ENCODE measurements around the gene CCL13.
"Not testable (repeated sequence)": the region's sequence is repeated elsewhere in the genome, so short reads cannot be mapped to it uniquely, and the experiment has no call there.

CCL13 gene

GRCh38 chr17:34356194-34356593 is at the start of gene CCL13:
CCL13 (plus strand) TSS chr17:34356480; CDS start chr17:34356527, 47 bp downstream.
- Mint-ChIP-seq H3K9me3 (peaks cover 3% of the 10 kb centered on the region), H3K27me3 (peaks cover 4% of the 10 kb centered on the region), H3K4me1 (no peaks in the 10 kb centered on the region), H3K4me3 (no peak within 1 kb of the TSS), H3K27ac (no peak within 1 kb of the TSS), H3K36me3 (no peaks in the 10 kb centered on the region)

GRCh38 chr17:34307110-34307509 is 49.2 kb upstream of the CCL13 start:
- H3K4me3 Mint-ChIP-seq: no peak overlapping the region
- no peaks in the 10 kb centered on the region for H3K4me1 Mint-ChIP-seq
- H3K9me3 Mint-ChIP-seq: no peaks in the 10 kb centered on the region
- peaks cover 4% of the 10 kb centered on the region for H3K27me3 Mint-ChIP-seq
- H3K27ac Mint-ChIP-seq: no peak overlapping the region
- no peaks in the 10 kb centered on the region for H3K36me3 Mint-ChIP-seq

- Mint-ChIP-seq H3K9me3 (no peaks in the 10 kb centered on the region), H3K4me1 (no peaks in the 10 kb centered on the region), H3K4me3 (no peak overlapping the region), H3K36me3 (no peaks in the 10 kb centered on the region), H3K27me3 (peaks cover 4% of the 10 kb centered on the region), H3K27ac (no peak overlapping the region)
Observed at GRCh38 chr17:34308371-34308770, 47.9 kb upstream of the CCL13 start.

GRCh38 chr17:34311291-34311690 is 45.0 kb upstream of the CCL13 start:
- Mint-ChIP-seq H3K36me3 (no peaks in the 10 kb centered on the region), H3K4me1 (no peaks in the 10 kb centered on the region), H3K27ac (no peak overlapping the region), H3K4me3 (no peak overlapping the region), H3K9me3 (no peaks in the 10 kb centered on the region), H3K27me3 (peaks cover 6% of the 10 kb centered on the region)

GRCh38 chr17:34312080-34312479 is 44.2 kb upstream of the CCL13 start:
- H3K4me1 Mint-ChIP-seq: no peaks in the 10 kb centered on the region
- H3K9me3 Mint-ChIP-seq: no peaks in the 10 kb centered on the region
- H3K27me3 Mint-ChIP-seq: peaks cover 6% of the 10 kb centered on the region
- H3K4me3 Mint-ChIP-seq: no peak overlapping the region
- H3K27ac Mint-ChIP-seq: no peak overlapping the region
- H3K36me3 Mint-ChIP-seq: no peaks in the 10 kb centered on the region

GRCh38 chr17:34313164-34313563 is 43.1 kb upstream of the CCL13 start:
- H3K36me3 Mint-ChIP-seq: no peaks in the 10 kb centered on the region
- no peak overlapping the region for H3K27ac Mint-ChIP-seq
- no peaks in the 10 kb centered on the region for H3K9me3 Mint-ChIP-seq

GRCh38 chr17:34314279-34314678 is 42.0 kb upstream of the CCL13 start:
- H3K27me3 Mint-ChIP-seq: peaks cover 6% of the 10 kb centered on the region
- no peaks in the 10 kb centered on the region for H3K9me3 Mint-ChIP-seq
- H3K27ac Mint-ChIP-seq: no peak overlapping the region

More at GRCh38 chr17:34313164-34313563, 43.1 kb upstream of the CCL13 start:
- peaks cover 6% of the 10 kb centered on the region for H3K27me3 Mint-ChIP-seq
- no peaks in the 10 kb centered on the region for H3K4me1 Mint-ChIP-seq
- H3K4me3 Mint-ChIP-seq: no peak overlapping the region

GRCh38 chr17:34318474-34318873 is 37.8 kb upstream of the CCL13 start:
- H3K36me3 Mint-ChIP-seq: no peaks in the 10 kb centered on the region
- no peak overlapping the region for H3K4me3 Mint-ChIP-seq
- peaks cover 6% of the 10 kb centered on the region for H3K27me3 Mint-ChIP-seq
- no peaks in the 10 kb centered on the region for H3K9me3 Mint-ChIP-seq
- no peak overlapping the region for H3K27ac Mint-ChIP-seq
- H3K4me1 Mint-ChIP-seq: no peaks in the 10 kb centered on the region

More at GRCh38 chr17:34314279-34314678, 42.0 kb upstream of the CCL13 start:
- no peak overlapping the region for H3K4me3 Mint-ChIP-seq
- H3K36me3 Mint-ChIP-seq: no peaks in the 10 kb centered on the region
- no peaks in the 10 kb centered on the region for H3K4me1 Mint-ChIP-seq

GRCh38 chr17:34319039-34319483 is 37.2 kb upstream of the CCL13 start, which contains the start of gene CCL8:
CCL8 (plus strand) TSS chr17:34319435; CDS start chr17:34319502, 67 bp downstream.
- H3K27me3 Mint-ChIP-seq: peaks cover 6% of the 10 kb centered on the region
- no peak within 1 kb of the TSS for H3K4me3 Mint-ChIP-seq
- H3K9me3 Mint-ChIP-seq: no peaks in the 10 kb centered on the region
- no peaks in the 10 kb centered on the region for H3K4me1 Mint-ChIP-seq
- H3K36me3 Mint-ChIP-seq: no peaks in the 10 kb centered on the region
- no peak within 1 kb of the TSS for H3K27ac Mint-ChIP-seq

GRCh38 chr17:34321964-34322363 is 34.3 kb upstream of the CCL13 start:
- Mint-ChIP-seq H3K4me1 (no peaks in the 10 kb centered on the region), H3K9me3 (peaks cover 12% of the 10 kb centered on the region), H3K27ac (no peak overlapping the region), H3K36me3 (no peaks in the 10 kb centered on the region), H3K27me3 (peaks cover 6% of the 10 kb centered on the region), H3K4me3 (no peak overlapping the region)

GRCh38 chr17:34327580-34327979 is 28.7 kb upstream of the CCL13 start:
- not testable (repeated sequence) for H3K4me1 Mint-ChIP-seq, H3K4me3 Mint-ChIP-seq, H3K27ac Mint-ChIP-seq, H3K36me3 Mint-ChIP-seq
- Mint-ChIP-seq H3K27me3 (peaks cover 14% of the 10 kb centered on the region), H3K9me3 (peaks cover 12% of the 10 kb centered on the region)

- Mint-ChIP-seq H3K9me3 (no peaks in the 10 kb centered on the region), H3K4me1 (no peaks in the 10 kb centered on the region), H3K36me3 (no peaks in the 10 kb centered on the region), H3K4me3 (no peak overlapping the region), H3K27me3 (peaks cover 24% of the 10 kb centered on the region), H3K27ac (no peak overlapping the region)
Observed at GRCh38 chr17:34337701-34338100, 18.6 kb upstream of the CCL13 start.

- H3K4me3 Mint-ChIP-seq: no peak overlapping the region
- no peaks in the 10 kb centered on the region for H3K36me3 Mint-ChIP-seq
- no peaks in the 10 kb centered on the region for H3K9me3 Mint-ChIP-seq
- H3K27ac Mint-ChIP-seq: no peak overlapping the region
- H3K27me3 Mint-ChIP-seq: peaks cover 32% of the 10 kb centered on the region
- no peaks in the 10 kb centered on the region for H3K4me1 Mint-ChIP-seq
Observed at GRCh38 chr17:34339138-34339770, 17.0 kb upstream of the CCL13 start.

- H3K36me3 Mint-ChIP-seq: no peaks in the 10 kb centered on the region
Observed at GRCh38 chr17:34341916-34342315, 14.4 kb upstream of the CCL13 start.

GRCh38 chr17:34347063-34347462 is 9.2 kb upstream of the CCL13 start:
- Mint-ChIP-seq H3K36me3 (no peaks in the 10 kb centered on the region), H3K4me1 (no peaks in the 10 kb centered on the region), H3K9me3 (no peaks in the 10 kb centered on the region), H3K4me3 (no peak overlapping the region), H3K27ac (no peak overlapping the region), H3K27me3 (peaks cover 12% of the 10 kb centered on the region)

More at GRCh38 chr17:34341916-34342315, 14.4 kb upstream of the CCL13 start:
- Mint-ChIP-seq H3K27me3 (peaks cover 27% of the 10 kb centered on the region), H3K9me3 (no peaks in the 10 kb centered on the region), H3K4me1 (no peaks in the 10 kb centered on the region), H3K27ac (no peak overlapping the region), H3K4me3 (no peak overlapping the region)

- H3K4me3 Mint-ChIP-seq: no peak overlapping the region
- peaks cover 3% of the 10 kb centered on the region for H3K27me3 Mint-ChIP-seq
- H3K4me1 Mint-ChIP-seq: no peaks in the 10 kb centered on the region
- H3K36me3 Mint-ChIP-seq: no peaks in the 10 kb centered on the region
- H3K9me3 Mint-ChIP-seq: peaks cover 3% of the 10 kb centered on the region
- H3K27ac Mint-ChIP-seq: no peak overlapping the region
Observed at GRCh38 chr17:34349751-34350150, 6.5 kb upstream of the CCL13 start.

- H3K9me3 Mint-ChIP-seq: peaks cover 3% of the 10 kb centered on the region
- no peaks in the 10 kb centered on the region for H3K4me1 Mint-ChIP-seq
- no peak overlapping the region for H3K4me3 Mint-ChIP-seq
- H3K27me3 Mint-ChIP-seq: peaks cover 2% of the 10 kb centered on the region
- H3K27ac Mint-ChIP-seq: no peak overlapping the region
- H3K36me3 Mint-ChIP-seq: no peaks in the 10 kb centered on the region
Observed at GRCh38 chr17:34351096-34351495, 5.2 kb upstream of the CCL13 start.

All from activated naive CD4-positive, alpha-beta T cell treated with anti-CD3 and anti-CD28 coated beads, Interleukin-2, amount 50 U/mL, for 24 hours (primary cell).